GM23338 (cell line): ENCODE results near the gene PMVK. TPM values are rescaled to one million over a fixed set of nuclear protein-coding genes. Genes with fewer than 3 reads are reported as not detected.

Source experiments
- ATAC-seq: fragments of 200-7000 bp; cut with Tn5 transposase; 3 replicates; pipeline ENCODE4 v1.9.1; 2020
- DNase-seq: peaks from one replicate; pipeline ENCODE4 v3.0.0-alpha.2; 2015; ENCODE audit warnings: low spot score
- H2AFZ ChIP-seq: fragments of 200-600 bp; sonication (generic); 2 replicates; pipeline ENCODE4 v1.8.0; 2016; ENCODE audit warnings: antibody characterized with exemption, mild to moderate bottlenecking, moderate library complexity
- H3F3A ChIP-seq: fragments of 200-600 bp; sonication (generic); replicated peaks from 2 replicates; pipeline ENCODE4 v1.8.0; 2017; ENCODE audit warnings: antibody characterized with exemption, mixed run types, low read depth
- H3K27ac ChIP-seq: fragments of 200-600 bp; sonication (generic); 2 replicates; pipeline ENCODE4 v1.6.1; 2016; ENCODE audit warnings: low read depth
- H3K27me3 ChIP-seq: fragments of 200-600 bp; sonication (generic); 2 replicates; pipeline ENCODE4 v1.8.0; 2016; ENCODE audit warnings: mild to moderate bottlenecking, mixed run types, moderate library complexity; ENCODE audit not compliant: insufficient read depth
- H3K36me3 ChIP-seq: fragments of 200-600 bp; sonication (generic); 2 replicates; pipeline ENCODE4 v1.8.0; 2016; ENCODE audit warnings: mild to moderate bottlenecking; ENCODE audit not compliant: insufficient read depth
- H3K4me1 ChIP-seq: fragments of 200-600 bp; sonication (generic); 2 replicates; pipeline ENCODE4 v1.8.0; 2016; ENCODE audit warnings: mild to moderate bottlenecking, moderate library complexity; ENCODE audit not compliant: insufficient read depth
- H3K4me2 ChIP-seq: fragments of 200-600 bp; sonication (generic); 2 replicates; pipeline ENCODE4 v1.7.1; 2017; ENCODE audit warnings: mixed run types
- H3K4me3 ChIP-seq: fragments of 200-600 bp; sonication (generic); 2 replicates; pipeline ENCODE4 v1.6.1; 2016; ENCODE audit warnings: mixed run types
- H3K79me2 ChIP-seq: fragments of 200-600 bp; sonication (generic); replicated peaks from 2 replicates; pipeline ENCODE4 v1.8.0; 2017; ENCODE audit warnings: mild to moderate bottlenecking; ENCODE audit not compliant: insufficient read depth
- H3K9me2 ChIP-seq: fragments of 200-600 bp; sonication (generic); 2 replicates; pipeline ENCODE4 v1.8.0; 2017; ENCODE audit not compliant: insufficient read depth
- H4K20me1 ChIP-seq: fragments of 200-600 bp; sonication (generic); replicated peaks from 2 replicates; pipeline ENCODE4 v1.8.0; 2017; ENCODE audit warnings: mild to moderate bottlenecking; ENCODE audit not compliant: insufficient read depth
- H3K27ac Mint-ChIP-seq: 2 replicates; pipeline ENCODE4 v1.8.0; 2020; ENCODE audit warnings: inconsistent platforms, mild to moderate bottlenecking, moderate library complexity, mixed read lengths
- H3K27me3 Mint-ChIP-seq: 3 replicates; pipeline ENCODE4 v1.8.0; 2022; ENCODE audit warnings: low read depth, mild to moderate bottlenecking, moderate library complexity, mixed read lengths, inconsistent platforms; ENCODE audit not compliant: insufficient read depth, poor library complexity
- H3K36me3 Mint-ChIP-seq: 3 replicates; pipeline ENCODE4 v1.8.0; 2021; ENCODE audit warnings: low read depth, mild to moderate bottlenecking, inconsistent platforms, moderate library complexity, mixed read lengths
- H3K4me1 Mint-ChIP-seq: 3 replicates; pipeline ENCODE4 v1.8.0; 2020; ENCODE audit warnings: mild to moderate bottlenecking, inconsistent platforms, mixed read lengths
- H3K4me3 Mint-ChIP-seq: 3 replicates; pipeline ENCODE4 v1.8.0; 2021; ENCODE audit warnings: moderate library complexity, mild to moderate bottlenecking, inconsistent platforms, mixed read lengths
- H3K9me3 Mint-ChIP-seq: 3 replicates; pipeline ENCODE4 v1.8.0; 2020; ENCODE audit warnings: moderate library complexity, mild to moderate bottlenecking, inconsistent platforms, mixed read lengths
- CTCF ChIP-seq, 2 experiments: fragments of 200-600 bp in 1 of 2; sonication (generic) in 1 of 2; conservative IDR thresholded peaks; 2 replicates each; pipeline versions ENCODE4 v1.5.1 to v1.6.1; 2016 to 2017; ENCODE audit warnings: antibody characterized with exemption in 2 of 2, low read depth in 2 of 2, mild to moderate bottlenecking in 2 of 2, moderate library complexity in 1 of 2
- ETS1 ChIP-seq: IDR thresholded peaks from 2 replicates; pipeline ENCODE4 v1.6.1; 2016; ENCODE audit warnings: antibody characterized with exemption
- EZH2 ChIP-seq: fragments of 200-600 bp; sonication (generic); IDR thresholded peaks from one replicate; pipeline ENCODE4 v1.8.0; 2017; ENCODE audit warnings: antibody characterized with exemption, mild to moderate bottlenecking, low read depth; ENCODE audit not compliant: unreplicated experiment
- EZH2phosphoT487 ChIP-seq: fragments of 200-600 bp; sonication (generic); IDR thresholded peaks from one replicate; pipeline ENCODE4 v1.8.1; 2018; ENCODE audit warnings: antibody characterized with exemption; ENCODE audit not compliant: unreplicated experiment
- REST ChIP-seq: IDR thresholded peaks from one replicate; pipeline ENCODE4 v1.6.1; 2018; ENCODE audit warnings: antibody characterized with exemption; ENCODE audit not compliant: unreplicated experiment
- ZNF462 ChIP-seq: fragments of 250-450 bp; sonication (Bioruptor Pico); IDR thresholded peaks from 2 replicates; pipeline ENCODE4 v1.5.0; 2020; ENCODE audit warnings: mild to moderate bottlenecking, moderate library complexity
- polyA plus RNA-seq: library from polyadenylated mRNA; unstranded; fragments of >200 nt; fragmentation: Nextera tagmentation; extraction: Ambion mirVana; gene quantifications from 2 replicates; pipeline ENCODE4 v1.2.1, GENCODE V29; 2016
- total RNA-seq: library from RNA; depleted of rRNA; stranded (reverse); fragments of >200 nt; shearing (Covaris generic); gene quantifications from 2 replicates; pipeline ENCODE4 v1.2.3, GENCODE V29; 2014

PMVK gene
- total and polyA plus RNA-seq, 2 experiments from 2014 or later: 8.1 to 25.0 TPM

- H3F3A ChIP-seq: no peaks in the 10 kb centered on the region
- no peaks in the 10 kb centered on the region for H4K20me1 ChIP-seq
- H3K4me3 Mint-ChIP-seq: no peak overlapping the region; the same call in 2 of the 3 replicates
- H3K4me1 Mint-ChIP-seq: peaks cover 21% of the 10 kb centered on the region
- no peak overlapping the region for H3K4me3 ChIP-seq
- peaks cover 18% of the 10 kb centered on the region for H3K27me3 Mint-ChIP-seq
- peaks cover 6% of the 10 kb centered on the region for H3K4me1 ChIP-seq
- H3K27ac ChIP-seq: peak overlapping the region; percentile 72; the same call in 1 of the 2 replicates
- H3K27me3 ChIP-seq: no peaks in the 10 kb centered on the region
- H3K4me2 ChIP-seq: no peak overlapping the region; the same call in 1 of the 2 replicates
- no peak overlapping the region for H2AFZ ChIP-seq
- no peaks in the 10 kb centered on the region for H3K36me3 ChIP-seq
- no peaks in the 10 kb centered on the region for H3K9me3 Mint-ChIP-seq
- H3K36me3 Mint-ChIP-seq: no peaks in the 10 kb centered on the region; the same call in 1 of the 3 replicates
- no peaks in the 10 kb centered on the region for H3K9me2 ChIP-seq
- H3K79me2 ChIP-seq: no peaks in the 10 kb centered on the region
- no peak for TF ChIP-seq REST
- no peak for TF ChIP-seq EZH2phosphoT487
- peak; percentile 87 to 90 for TF ChIP-seq CTCF (conservative IDR thresholded peaks at IDR 0.05; ENCODE audit: low read depth in 2 of 2)
- TF ChIP-seq ETS1: no peak
- TF ChIP-seq EZH2: no peak
- H3K27ac Mint-ChIP-seq: no peak overlapping the region
- ATAC-seq (peak; percentile 86), DNase-seq (peak; percentile 79)
These were observed 7.3 kb upstream of the PMVK start for GRCh38 chr1:154943649-154944400.

GRCh38 chr1:154941333-154942013 lies 5.0 kb upstream of the PMVK start:
- Histone ChIP-seq H3F3A (peaks cover 10% of the 10 kb centered on the region), H3K4me3 (no peak overlapping the region), H3K27ac (no peak overlapping the region), H3K9me2 (no peaks in the 10 kb centered on the region), H2AFZ (no peak overlapping the region), H3K4me2 (no peak overlapping the region), H3K79me2 (no peaks in the 10 kb centered on the region), H3K27me3 (no peaks in the 10 kb centered on the region), H3K4me1 (peaks cover 14% of the 10 kb centered on the region), H4K20me1 (no peaks in the 10 kb centered on the region), H3K36me3 (no peaks in the 10 kb centered on the region)
- no peak for ATAC-seq
- Mint-ChIP-seq H3K27ac (no peak overlapping the region; the same call in 1 of the 2 replicates), H3K4me1 (peaks cover 29% of the 10 kb centered on the region), H3K9me3 (peaks cover under 1% of the 10 kb centered on the region; the same call in 1 of the 3 replicates), H3K36me3 (no peaks in the 10 kb centered on the region; the same call in 1 of the 3 replicates), H3K4me3 (no peak overlapping the region), H3K27me3 (peaks cover 27% of the 10 kb centered on the region)
- DNase-seq: peak; percentile 66
- TF ChIP-seq ZNF462 (CRISPR knock-in tag): no peak
